Keratinocyte (primary cell): ENCODE results near the gene DNASE1L3. TPM values are rescaled to one million over a fixed set of nuclear protein-coding genes. Genes with fewer than 3 reads are reported as not detected.

Experiments used
- DNase-seq: peaks from one replicate; pipeline ENCODE4 v3.0.0-alpha.2; 2011; ENCODE audit warnings: low read depth, missing footprints, low spot score
- FAIRE-seq: peaks from 2 replicates; lab custom pipeline; 2011; peaks lifted over from hg19 to GRCh38; lab: Jason Lieb, UNC
- H2AFZ ChIP-seq: 2 replicates; pipeline ENCODE4 v1.6.0; 2012; ENCODE audit warnings: low read length, control low read depth, inconsistent platforms; ENCODE audit not compliant: control insufficient read depth
- H3K27ac ChIP-seq: 2 replicates; pipeline ENCODE4 v1.5.1; 2011; ENCODE audit warnings: low read length; ENCODE audit not compliant: control insufficient read depth, insufficient read depth
- H3K27me3 ChIP-seq: 3 replicates; pipeline ENCODE4 v1.6.0; 2011; ENCODE audit warnings: low read length; ENCODE audit not compliant: control insufficient read depth, insufficient read depth; ENCODE audit errors: extremely low read depth
- H3K36me3 ChIP-seq, 2 experiments: 2 replicates in 1 of 2; 3 replicates in 1 of 2; pipeline ENCODE4 v1.5.1; 2011; ENCODE audit warnings: low read length in 2 of 2, mild to moderate bottlenecking in 1 of 2; ENCODE audit not compliant: control insufficient read depth in 2 of 2, insufficient read depth in 2 of 2; ENCODE audit errors: extremely low read depth in 1 of 2
- H3K4me1 ChIP-seq: 3 replicates; pipeline ENCODE4 v1.5.1; 2011; ENCODE audit warnings: low read length; ENCODE audit not compliant: control insufficient read depth, insufficient read depth; ENCODE audit errors: extremely low read depth
- H3K4me2 ChIP-seq: 3 replicates; pipeline ENCODE4 v1.6.0; 2011; ENCODE audit warnings: low read depth, low read length; ENCODE audit not compliant: control insufficient read depth, insufficient read depth; ENCODE audit errors: extremely low read depth
- H3K4me3 ChIP-seq, 3 experiments: fragments of 200-600 bp in 1 of 3; sonication (generic) in 1 of 3; 2 replicates in 2 of 3; 3 replicates in 1 of 3; pipeline ENCODE4 v1.5.1; 2011 to 2016; ENCODE audit warnings: low read length in 3 of 3, mild to moderate bottlenecking in 3 of 3, control low read depth in 2 of 3, inconsistent platforms in 1 of 3, low read depth in 1 of 3, mixed read lengths in 1 of 3, mixed run types in 1 of 3, moderate library complexity in 1 of 3; ENCODE audit not compliant: control insufficient read depth in 2 of 3, insufficient read depth in 2 of 3; ENCODE audit errors: extremely low read depth in 1 of 3
- H3K79me2 ChIP-seq: 2 replicates; pipeline ENCODE4 v1.6.0; 2012; ENCODE audit warnings: low read length; ENCODE audit not compliant: control insufficient read depth, insufficient read depth
- H3K9ac ChIP-seq: 3 replicates; pipeline ENCODE4 v1.6.0; 2011; ENCODE audit warnings: low read length; ENCODE audit not compliant: control insufficient read depth, insufficient read depth; ENCODE audit errors: extremely low read depth
- H3K9me1 ChIP-seq: 3 replicates; pipeline ENCODE4 v1.6.0; 2011; ENCODE audit warnings: low read length; ENCODE audit not compliant: control insufficient read depth, insufficient read depth; ENCODE audit errors: extremely low read depth
- H3K9me3 ChIP-seq: 2 replicates; pipeline ENCODE4 v1.5.1; 2012; ENCODE audit warnings: low read depth, low read length; ENCODE audit not compliant: control insufficient read depth
- H4K20me1 ChIP-seq: 3 replicates; pipeline ENCODE4 v1.6.0; 2011; ENCODE audit warnings: low read length; ENCODE audit not compliant: control insufficient read depth, insufficient read depth; ENCODE audit errors: extremely low read depth
- EZH2 ChIP-seq: IDR thresholded peaks from one replicate; pipeline ENCODE4 v1.6.1; 2012; ENCODE audit warnings: inconsistent platforms, mild to moderate bottlenecking, low read length, moderate library complexity
- dilution Hi-C: fragments of 300-500 bp; cut with MboI; formaldehyde crosslinking; loops from one replicate; pipeline ENCODE4 v1.7.0; 2020; ENCODE audit warnings: low sequenced_read_pairs; ENCODE audit not compliant: extremely low pct_ligation_motif_present
- polyA plus RNA-seq, 5 experiments: library from polyadenylated mRNA; depleted of rRNA in 3 of 5; stranded (reverse) in 3 of 5; stranded (forward) in 1 of 5; unstranded in 1 of 5; fragments of >200 nt; gene quantifications; 1 replicate in 1 of 5; 2 replicates in 3 of 5; 3 replicates in 1 of 5; pipeline versions ENCODE4 v1.2.1 to v1.2.3, GENCODE V29; 2011 to 2012; ENCODE audit warnings: missing spikeins in 2 of 5, low read depth in 1 of 5, low replicate concordance in 1 of 5
- TF ChIP-seq, protein P1 (sequence below), 3 experiments: IDR thresholded peaks in 1 of 3; conservative IDR thresholded peaks in 1 of 3; optimal IDR thresholded peaks in 1 of 3; 2 replicates in 2 of 3; 3 replicates in 1 of 3; pipeline versions ENCODE3 to v1.5.1; 2011; ENCODE audit warnings: low read length in 3 of 3, mild to moderate bottlenecking in 3 of 3, moderate library complexity in 2 of 3, control low read depth in 1 of 3, inconsistent platforms in 1 of 3; ENCODE audit not compliant: insufficient read depth in 2 of 3; ENCODE audit errors: extremely low read depth in 1 of 3

Gene DNASE1L3
- polyA plus RNA-seq, 1 donor (not counting 4 experiments of a cell fraction or from before 2014, with no cell fraction given): 1.9 TPM

DNA sequence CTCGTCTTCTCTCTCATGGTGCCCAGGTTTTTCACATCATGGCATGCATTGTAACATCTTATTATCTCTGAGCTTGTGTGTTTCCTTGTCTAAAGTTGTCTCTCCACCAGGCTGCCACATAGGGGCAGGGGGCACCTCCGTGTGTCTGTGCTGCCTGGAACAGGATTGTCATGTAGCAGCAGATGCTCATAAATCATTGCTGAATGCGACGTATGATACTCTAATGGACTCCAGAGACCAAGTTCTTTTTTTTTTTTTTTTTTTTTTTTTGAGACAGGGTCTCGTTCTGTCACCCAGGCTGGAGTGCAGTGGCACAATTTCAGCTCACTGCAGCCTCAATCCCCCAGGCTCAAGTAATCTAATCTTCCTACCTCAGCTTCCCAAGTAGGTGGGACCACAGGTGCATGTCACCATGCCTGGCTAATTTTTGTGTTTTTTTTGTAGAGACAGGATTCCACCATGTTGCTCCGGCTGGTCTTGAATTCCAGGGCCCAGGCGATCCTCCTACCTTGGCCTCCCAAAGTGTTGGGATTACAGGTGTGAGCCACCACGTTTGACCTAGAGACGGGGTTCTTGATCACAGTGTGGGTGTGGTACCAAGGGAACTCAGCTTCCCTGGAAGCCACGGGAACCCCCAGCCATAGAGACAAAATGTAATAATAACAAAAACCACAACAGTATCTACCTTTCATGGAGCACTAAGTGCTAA lies 4.7 kb upstream of the DNASE1L3 start:
- dilution Hi-C loops: no loop called here
- no peaks in the 10 kb centered on the region for H4K20me1 ChIP-seq
- H3K27me3 ChIP-seq: no peaks in the 10 kb centered on the region
- peak overlapping the region in 2 of 3 experiments; percentile 2 to 30 for H3K4me3 ChIP-seq
- FAIRE-seq: no peak
- peak overlapping the region; percentile 78 for H3K9ac ChIP-seq
- TF ChIP-seq, protein P1, sequence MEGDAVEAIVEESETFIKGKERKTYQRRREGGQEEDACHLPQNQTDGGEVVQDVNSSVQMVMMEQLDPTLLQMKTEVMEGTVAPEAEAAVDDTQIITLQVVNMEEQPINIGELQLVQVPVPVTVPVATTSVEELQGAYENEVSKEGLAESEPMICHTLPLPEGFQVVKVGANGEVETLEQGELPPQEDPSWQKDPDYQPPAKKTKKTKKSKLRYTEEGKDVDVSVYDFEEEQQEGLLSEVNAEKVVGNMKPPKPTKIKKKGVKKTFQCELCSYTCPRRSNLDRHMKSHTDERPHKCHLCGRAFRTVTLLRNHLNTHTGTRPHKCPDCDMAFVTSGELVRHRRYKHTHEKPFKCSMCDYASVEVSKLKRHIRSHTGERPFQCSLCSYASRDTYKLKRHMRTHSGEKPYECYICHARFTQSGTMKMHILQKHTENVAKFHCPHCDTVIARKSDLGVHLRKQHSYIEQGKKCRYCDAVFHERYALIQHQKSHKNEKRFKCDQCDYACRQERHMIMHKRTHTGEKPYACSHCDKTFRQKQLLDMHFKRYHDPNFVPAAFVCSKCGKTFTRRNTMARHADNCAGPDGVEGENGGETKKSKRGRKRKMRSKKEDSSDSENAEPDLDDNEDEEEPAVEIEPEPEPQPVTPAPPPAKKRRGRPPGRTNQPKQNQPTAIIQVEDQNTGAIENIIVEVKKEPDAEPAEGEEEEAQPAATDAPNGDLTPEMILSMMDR (optimal IDR thresholded peaks at IDR 0.05 in 1 of 3, IDR thresholded peaks at IDR 0.05 in 1 of 3, conservative IDR thresholded peaks at IDR 0.05 in 1 of 3; ENCODE audit: extremely low read depth in 1 of 3, insufficient read depth in 2 of 3, low read length in 3 of 3): no peak
- no peak for TF ChIP-seq EZH2
- no peaks in the 10 kb centered on the region for H3K36me3 ChIP-seq
- H3K27ac ChIP-seq: peak overlapping the region; percentile 91
- no peaks in the 10 kb centered on the region for H3K79me2 ChIP-seq
- no peak overlapping the region for H2AFZ ChIP-seq
- peaks cover 43% of the 10 kb centered on the region for H3K4me1 ChIP-seq
- H3K9me1 ChIP-seq: no peaks in the 10 kb centered on the region
- H3K4me2 ChIP-seq: peak overlapping the region; percentile 70
- no peaks in the 10 kb centered on the region for H3K9me3 ChIP-seq
- DNase-seq: no peak

DNA sequence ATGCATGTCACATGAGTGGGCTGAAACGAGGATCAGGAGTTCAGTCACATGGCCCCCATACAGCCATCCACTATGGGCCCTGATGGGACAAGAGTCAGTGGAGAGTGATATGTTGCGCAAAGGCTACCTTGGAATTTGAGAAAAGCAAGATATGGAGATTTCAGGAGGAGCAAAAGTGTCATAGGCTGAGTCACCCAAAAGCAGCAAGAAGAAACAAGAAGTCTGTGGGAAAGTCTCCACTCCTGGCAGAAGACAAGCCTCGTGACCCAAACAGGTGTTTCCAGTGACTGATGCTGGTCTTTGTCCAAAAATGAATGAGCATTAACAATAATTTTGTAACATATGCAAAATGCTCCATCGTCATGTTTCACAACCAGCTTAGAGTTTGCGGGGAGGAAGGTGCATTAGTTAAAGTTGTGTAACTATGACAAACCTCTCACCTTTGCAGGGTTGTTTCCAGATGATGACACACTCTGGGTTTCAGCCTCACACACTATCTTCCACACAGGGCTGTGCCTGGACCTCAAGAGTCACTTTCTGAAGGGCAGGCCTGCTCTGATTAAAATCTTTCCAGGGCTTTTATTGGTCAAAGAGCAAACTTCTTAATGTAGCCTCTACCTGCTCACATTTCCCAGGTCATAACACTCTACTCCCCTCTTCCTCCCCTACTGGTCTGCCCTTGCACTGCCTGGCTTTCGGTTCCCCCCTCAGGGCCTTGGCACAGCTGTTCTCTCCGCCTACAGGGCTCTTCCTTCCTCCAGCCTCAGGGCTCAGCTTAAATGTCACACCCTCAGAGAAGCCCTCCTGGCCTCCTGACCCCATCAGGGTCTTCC lies 3.9 kb upstream of the DNASE1L3 start:
- no peaks in the 10 kb centered on the region for H3K79me2 ChIP-seq
- peak overlapping the region; percentile 78 for H3K9ac ChIP-seq
- H3K4me2 ChIP-seq: peak overlapping the region; percentile 70
- peak overlapping the region in 2 of 3 experiments; percentile 2 to 30 for H3K4me3 ChIP-seq
- no peaks in the 10 kb centered on the region for H3K9me1 ChIP-seq
- H3K4me1 ChIP-seq: peaks cover 45% of the 10 kb centered on the region
- TF ChIP-seq, protein P1 (optimal IDR thresholded peaks at IDR 0.05 in 1 of 3, IDR thresholded peaks at IDR 0.05 in 1 of 3, conservative IDR thresholded peaks at IDR 0.05 in 1 of 3; ENCODE audit: extremely low read depth in 1 of 3, insufficient read depth in 2 of 3, low read length in 3 of 3): peak in 2 of 3 experiments; percentile 15 to 33
- TF ChIP-seq EZH2: no peak
- peak; percentile 99 for FAIRE-seq
- H3K27ac ChIP-seq: peak overlapping the region; percentile 91
- H3K27me3 ChIP-seq: no peaks in the 10 kb centered on the region
- no peak overlapping the region for H2AFZ ChIP-seq
- no peaks in the 10 kb centered on the region for H3K9me3 ChIP-seq
- no peaks in the 10 kb centered on the region for H4K20me1 ChIP-seq
- DNase-seq: peak; percentile 97
- H3K36me3 ChIP-seq: no peaks in the 10 kb centered on the region
- dilution Hi-C loops: no loop called here
